ENCODE data around the gene GRIN2C.
"Not testable (repeated sequence)": the region's sequence is repeated elsewhere in the genome, so short reads cannot be mapped to it uniquely, and the experiment has no call there.

GRIN2C gene

GRCh38 chr17:74859459-74860228 is at the start of gene GRIN2C:
Gene GRIN2C (minus strand): TSS chr17:74859885. CDS start chr17:74855092, 4,793 bp downstream.
- DNase-seq: no peak

- not testable (repeated sequence) for DNase-seq
These were observed 49.4 kb upstream of the GRIN2C start for GRCh38 chr17:74909097-74909496.

GRCh38 chr17:74907012-74907411 is 47.3 kb upstream of the GRIN2C start:
- no peak for DNase-seq

GRCh38 chr17:74906214-74906793 is 46.6 kb upstream of the GRIN2C start:
- not testable (repeated sequence) for DNase-seq

- no peak for DNase-seq
These were observed 45.2 kb upstream of the GRIN2C start for GRCh38 chr17:74904687-74905409.

GRCh38 chr17:74903671-74904070 is 44.0 kb upstream of the GRIN2C start:
- DNase-seq: no peak

GRCh38 chr17:74903034-74903433 is 43.3 kb upstream of the GRIN2C start:
- DNase-seq: no peak

- no peak for DNase-seq
These were observed 41.9 kb upstream of the GRIN2C start for GRCh38 chr17:74901353-74902135.

- DNase-seq: no peak
These were observed 40.5 kb upstream of the GRIN2C start for GRCh38 chr17:74900208-74900607.

- no peak for DNase-seq
These were observed 38.8 kb upstream of the GRIN2C start for GRCh38 chr17:74898376-74898946.

GRCh38 chr17:74893936-74894671 is 34.4 kb upstream of the GRIN2C start:
- no peak for DNase-seq

- no peak for DNase-seq
These were observed 33.6 kb upstream of the GRIN2C start, which contains the start of gene FADS6 for GRCh38 chr17:74892974-74893911. Gene FADS6 (minus strand): TSS chr17:74893633. CDS start chr17:74893595, 38 bp downstream.

GRCh38 chr17:74892013-74892841 is 32.5 kb upstream of the GRIN2C start:
- DNase-seq: no peak

GRCh38 chr17:74890554-74890953 is 30.9 kb upstream of the GRIN2C start:
- no peak for DNase-seq

- no peak for DNase-seq
These were observed 28.8 kb upstream of the GRIN2C start for GRCh38 chr17:74888469-74888868.

GRCh38 chr17:74883241-74883745 is 23.6 kb upstream of the GRIN2C start:
- DNase-seq: no peak

GRCh38 chr17:74882517-74883240 is 23.0 kb upstream of the GRIN2C start:
- no peak for DNase-seq

GRCh38 chr17:74881073-74881472 is 21.4 kb upstream of the GRIN2C start:
- DNase-seq: no peak

- DNase-seq: no peak
These were observed 19.6 kb upstream of the GRIN2C start for GRCh38 chr17:74879308-74879707.
